Stimulated activated CD8-positive, alpha-beta memory T cell treated with anti-CD3 and anti-CD28 coated beads, Interleukin-12 subunit alpha, Interleukin-12 subunit beta, amount 100 ng/mL, for 4 hours (primary cell): Measurements from ENCODE around the gene DNAJC13.

ENCODE experiments used
- DNase-seq: peaks from one replicate; pipeline ENCODE4 v3.0.0-alpha.2; 2020; ENCODE audit warnings: low read depth

Gene DNAJC13

DNA sequence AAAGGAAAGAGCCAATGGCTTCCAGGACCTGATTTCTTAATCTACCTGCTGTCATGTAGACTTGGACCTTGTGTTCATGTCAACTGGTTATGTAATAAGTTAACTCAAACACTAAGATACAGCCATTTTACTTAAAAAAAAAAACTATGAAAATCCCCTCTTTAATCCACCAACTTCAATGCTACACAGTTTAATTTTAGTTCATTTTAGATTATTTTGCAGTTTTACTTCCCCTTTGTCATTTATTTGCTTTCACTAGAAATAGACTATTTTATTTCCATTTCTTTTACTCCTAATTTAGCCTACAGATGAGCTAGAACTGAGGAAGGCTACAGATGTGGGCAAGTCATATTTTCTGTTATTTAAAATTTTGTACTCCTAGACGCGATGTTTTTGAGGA, 10.7 kb upstream of the DNAJC13 start:
- no peak for DNase-seq

- DNase-seq = no peak
Measured at GRCh38 chr3:132407025-132407424, 10.3 kb upstream of the DNAJC13 start.

DNA sequence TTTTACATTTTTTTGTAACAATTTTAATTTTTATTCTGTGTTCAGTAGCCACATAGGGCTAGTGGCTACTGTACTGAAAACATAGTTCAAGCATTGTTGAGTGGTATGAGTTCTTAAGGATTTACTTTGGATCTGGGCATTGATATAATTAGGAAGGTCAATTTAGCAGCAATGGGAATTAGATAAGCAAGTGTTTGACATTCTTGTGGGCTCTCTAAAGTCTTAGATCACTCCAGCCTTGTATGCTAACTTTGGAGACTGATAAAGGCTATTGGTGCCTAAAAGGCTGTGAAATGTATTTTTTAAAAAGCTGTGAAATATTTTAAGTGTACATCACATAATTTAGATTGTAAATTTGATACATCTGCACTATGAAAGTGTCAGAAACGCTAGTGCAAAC, 2.5 kb upstream of the DNAJC13 start:
- DNase-seq = no peak

- DNase-seq = no peak
Measured at GRCh38 chr3:132416161-132416560, 1.1 kb upstream of the DNAJC13 start.

DNA sequence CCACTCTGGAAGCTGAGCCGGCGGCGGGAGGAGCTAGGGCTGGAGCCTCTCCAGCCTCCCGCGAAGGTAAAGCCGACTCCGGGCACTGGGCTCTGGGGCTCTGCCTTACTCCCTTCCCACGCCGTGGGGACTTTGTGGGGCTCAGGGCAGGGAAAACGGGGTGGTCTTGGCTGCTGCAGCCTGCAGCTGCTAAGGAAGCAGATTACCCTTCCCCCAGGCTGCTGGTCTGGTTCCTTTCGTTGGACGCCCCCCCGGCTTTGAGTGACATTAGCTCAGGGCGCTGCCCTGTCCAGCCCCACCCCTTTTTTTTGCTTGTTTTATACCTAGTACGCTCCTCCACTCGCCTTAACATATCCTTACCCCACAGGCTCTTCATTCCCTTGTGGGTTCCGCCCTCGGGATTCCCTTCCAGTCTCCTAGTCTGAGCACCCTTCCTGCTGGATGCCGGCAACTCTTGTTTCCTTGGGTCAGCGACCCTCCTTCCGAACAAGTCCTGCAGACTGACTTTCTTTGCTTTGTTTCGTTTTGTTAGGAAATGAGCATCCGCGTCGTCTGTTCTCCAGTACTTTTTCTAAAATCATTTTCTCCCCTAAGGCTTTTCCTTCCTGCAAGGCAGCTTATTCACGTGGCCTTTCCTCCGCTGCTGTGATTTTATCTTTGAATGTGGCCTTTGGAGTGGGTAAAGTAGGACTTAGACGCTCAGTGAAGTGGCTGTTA, 551 bp downstream of the DNAJC13 start:
- no peak for DNase-seq

DNA sequence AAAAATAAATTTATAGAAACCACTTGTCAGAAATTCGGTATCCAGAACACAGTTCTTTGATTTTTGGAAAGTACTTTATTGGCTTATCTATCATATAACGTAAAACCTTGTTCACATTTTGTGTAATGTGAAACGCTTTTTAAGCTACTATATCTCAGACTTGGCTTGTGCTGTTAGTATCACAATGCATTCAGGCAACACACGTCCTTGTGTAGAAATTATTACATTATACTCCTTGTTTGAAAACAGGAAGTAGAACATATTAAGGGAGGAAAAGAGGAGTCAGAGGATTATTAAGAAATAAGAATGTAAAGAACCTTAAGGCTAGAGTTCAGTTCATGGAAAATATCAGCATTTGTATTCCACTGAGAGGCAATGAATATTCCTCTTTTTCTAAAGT, 1.6 kb downstream of the DNAJC13 start:
- DNase-seq = no peak

DNA sequence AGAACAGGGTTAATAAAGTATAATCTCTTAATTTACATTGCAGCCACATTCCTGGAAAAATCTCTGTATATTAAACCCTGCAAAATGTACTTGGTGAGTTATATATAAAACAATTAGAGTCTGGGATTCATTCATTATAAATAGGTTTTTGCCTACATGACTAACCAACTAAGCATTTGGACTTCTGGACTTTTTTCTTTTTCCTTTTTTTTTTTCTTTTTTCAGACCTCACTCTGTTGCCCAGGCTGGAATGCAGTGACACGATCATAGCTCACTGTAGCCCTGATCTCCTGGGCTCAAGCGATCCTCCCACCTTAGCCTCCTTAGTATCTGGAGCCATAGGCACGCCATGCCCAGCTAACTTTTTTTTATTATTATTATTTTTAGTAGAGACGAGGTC, 4.5 kb downstream of the DNAJC13 start:
- no peak for DNase-seq

DNA sequence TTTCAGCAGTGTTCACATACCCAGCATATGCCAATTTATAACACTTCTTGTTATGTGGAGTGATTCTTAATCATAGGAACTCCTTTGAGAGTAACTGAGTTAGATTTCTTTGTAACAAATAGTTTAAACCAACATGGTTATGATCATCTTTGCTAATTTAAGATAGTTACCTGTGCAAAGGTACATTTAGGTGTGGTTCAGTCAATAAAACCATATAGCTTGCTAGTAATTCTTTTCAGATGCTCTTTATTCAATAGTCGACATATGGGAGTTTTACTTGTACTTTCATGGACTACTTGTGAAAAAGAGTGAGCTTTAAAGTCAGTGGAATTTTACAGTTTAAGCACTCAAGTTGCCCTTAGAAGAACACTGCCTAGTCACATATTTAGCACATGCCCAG, 5.2 kb downstream of the DNAJC13 start:
- DNase-seq = no peak

DNA sequence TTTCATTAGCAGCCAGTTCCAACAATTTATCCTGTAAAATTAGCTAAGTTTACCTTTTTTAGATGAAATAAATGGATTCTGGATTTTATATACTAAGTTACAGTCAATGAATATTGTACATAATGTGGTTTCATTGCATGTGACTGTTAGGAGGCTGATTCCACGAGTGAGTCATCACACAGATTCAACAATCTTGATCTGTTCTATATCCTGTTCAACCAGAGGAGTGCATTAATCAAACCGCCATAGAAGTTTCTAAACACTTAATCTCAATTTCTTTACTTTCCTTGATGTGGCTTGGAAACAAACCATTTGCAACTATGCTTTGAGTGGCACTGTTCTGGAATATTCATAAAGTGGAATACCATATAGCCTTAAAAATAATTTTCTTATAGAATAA, 15.3 kb downstream of the DNAJC13 start:
- DNase-seq = no peak

- no peak for DNase-seq
Measured at GRCh38 chr3:132433121-132433520, 15.8 kb downstream of the DNAJC13 start.

- no peak for DNase-seq
Measured at GRCh38 chr3:132435224-132435910, 18.1 kb downstream of the DNAJC13 start.

- no peak for DNase-seq
Measured at GRCh38 chr3:132435911-132436425, 18.7 kb downstream of the DNAJC13 start.

- no peak for DNase-seq
Measured at GRCh38 chr3:132443421-132443820, 26.1 kb downstream of the DNAJC13 start.

GRCh38 chr3:132444383-132444782, 27.1 kb downstream of the DNAJC13 start:
- DNase-seq = no peak

DNA sequence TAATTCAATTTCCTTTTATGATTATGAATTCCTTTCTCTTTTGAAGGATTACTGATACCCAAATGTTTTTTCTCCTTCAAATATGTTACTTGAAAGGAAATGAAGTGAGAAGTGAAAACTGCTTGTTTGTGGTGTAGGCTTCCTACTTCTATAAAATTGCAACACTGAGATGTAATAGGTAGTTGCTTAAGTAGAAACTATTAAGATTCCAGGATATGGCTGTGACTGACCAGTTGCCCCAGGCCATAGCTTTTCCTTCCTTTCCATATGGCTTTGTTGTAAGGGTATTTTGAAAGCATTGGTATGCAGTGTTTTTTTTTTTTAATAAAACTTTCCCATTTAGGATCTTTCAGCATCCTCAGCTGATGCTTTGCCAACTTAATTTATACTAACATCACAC, 28.5 kb downstream of the DNAJC13 start:
- no peak for DNase-seq

GRCh38 chr3:132448216-132448961, 31.1 kb downstream of the DNAJC13 start:
- DNase-seq = no peak

DNA sequence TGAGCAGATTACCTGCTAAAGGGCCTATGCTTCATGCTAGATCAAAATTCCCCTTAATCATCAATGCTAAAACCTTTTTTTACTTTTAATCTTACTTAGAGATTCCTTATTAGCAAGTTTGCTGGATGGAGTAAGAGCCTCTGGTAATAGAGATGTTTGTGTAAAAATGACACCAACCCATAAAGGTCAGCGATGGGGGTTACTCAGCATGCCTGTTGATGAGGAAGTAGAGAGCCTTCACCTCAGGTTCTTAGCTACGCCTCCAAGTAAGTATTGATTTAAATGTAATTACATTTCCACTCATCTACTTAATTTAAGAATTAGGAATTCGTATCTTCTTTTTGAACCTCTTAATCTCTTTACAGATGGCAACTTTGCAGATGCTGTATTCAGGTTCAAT, 38.8 kb downstream of the DNAJC13 start:
- no peak for DNase-seq

DNA sequence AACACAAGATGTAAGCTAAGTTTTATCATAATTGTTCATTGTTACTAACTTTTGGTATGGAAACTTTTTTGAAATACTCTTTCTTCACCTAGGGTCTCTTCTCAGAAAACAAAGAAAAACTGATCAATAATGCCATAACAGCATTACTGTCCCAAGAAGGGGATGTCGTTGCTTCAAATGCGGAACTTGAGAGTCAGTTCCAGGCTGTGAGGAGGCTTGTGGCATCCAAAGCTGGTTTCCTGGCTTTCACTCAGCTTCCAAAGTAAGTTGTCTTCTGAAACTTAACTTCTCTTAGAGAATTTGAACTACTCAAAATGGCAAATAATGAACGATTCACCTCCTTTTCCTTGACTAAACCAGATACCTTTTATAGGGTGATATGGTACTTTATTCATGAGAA, 39.3 kb downstream of the DNAJC13 start:
- no peak for DNase-seq

- DNase-seq = no peak
Measured at GRCh38 chr3:132457286-132457685, 40.0 kb downstream of the DNAJC13 start.

DNA sequence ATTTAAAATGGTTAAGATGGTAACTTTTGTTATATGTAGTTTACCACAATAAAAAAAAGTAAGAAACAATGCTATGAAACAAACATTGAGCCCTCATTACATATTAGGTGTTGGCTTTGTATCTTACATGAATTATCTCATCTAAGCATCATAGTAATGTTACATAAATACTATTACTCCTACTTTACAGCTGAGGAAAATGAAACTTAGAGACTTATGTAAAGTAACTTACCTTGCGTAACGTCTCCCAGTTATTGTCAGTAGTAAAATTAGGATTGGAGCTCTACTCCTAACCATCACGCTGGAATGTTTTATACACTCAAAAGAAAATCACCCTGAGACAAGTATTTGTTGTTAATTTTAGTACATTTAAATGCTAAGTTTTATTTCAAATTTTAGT, 42.2 kb downstream of the DNAJC13 start:
- DNase-seq = no peak

- DNase-seq = no peak
Measured at GRCh38 chr3:132461544-132461943, 44.2 kb downstream of the DNAJC13 start.

GRCh38 chr3:132464066-132464465, 46.8 kb downstream of the DNAJC13 start:
- no peak for DNase-seq

DNA sequence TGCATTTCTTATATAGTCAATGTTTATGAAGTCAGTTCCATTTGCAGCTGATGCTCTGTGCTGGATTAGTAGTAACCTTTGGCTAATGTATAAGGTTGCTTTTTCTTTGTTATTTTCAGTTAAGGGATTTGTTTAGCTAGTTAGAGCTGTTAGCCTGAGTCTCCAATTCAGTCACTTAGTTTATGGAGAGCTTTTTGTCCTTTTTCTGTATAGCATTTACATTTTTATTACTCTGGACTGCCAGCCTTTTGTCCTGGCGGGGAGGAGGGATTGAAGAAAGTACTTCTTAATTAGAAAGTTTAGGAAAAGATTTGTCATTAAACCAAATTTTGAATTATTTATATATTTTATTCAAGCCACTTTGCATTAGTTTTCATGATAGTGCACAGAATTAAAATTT, 52.0 kb downstream of the DNAJC13 start:
- DNase-seq = no peak
